T-helper 1 cell treated with Interleukin-12 subunit alpha and Interleukin-12 subunit beta and Interleukin-4 antibody, amounts not matched to agents 30 ng/mL and 1 ng/mL, for 36 hours (primary cell): ENCODE data around the gene TRUB1. TPM values are rescaled to one million over a fixed set of nuclear protein-coding genes. Genes with fewer than 3 reads are reported as not detected.

ENCODE experiments used
- intact Hi-C: fragments of 100-400 bp; cut with micrococcal nuclease; formaldehyde crosslinking; loops from one replicate; pipeline ENCODE4 v1.15.1; 2024
- total RNA-seq: library from RNA; stranded (reverse); gene quantifications from 2 replicates; pipeline ENCODE4 v1.2.3, GENCODE V29; 2022

The TRUB1 gene
- total RNA-seq, 1 donor from 2014 or later, result 14.2 TPM

GRCh38 chr10:114973997-114974396 is 36.0 kb downstream of the TRUB1 start:
- intact Hi-C loops, result no loop called here

- intact Hi-C loops, result no loop called here
Measured at GRCh38 chr10:114974625-114975024, 36.6 kb downstream of the TRUB1 start.

GRCh38 chr10:114975091-114975490 is 37.1 kb downstream of the TRUB1 start:
- intact Hi-C loops, result no loop called here

GRCh38 chr10:114982989-114983388 is 45.0 kb downstream of the TRUB1 start:
- intact Hi-C loops, result no loop called here

- intact Hi-C loops, result no loop called here
Measured at GRCh38 chr10:114987995-114988394, 50.0 kb downstream of the TRUB1 start.

- intact Hi-C loops, result no loop called here
Measured at GRCh38 chr10:114990586-114990985, 52.6 kb downstream of the TRUB1 start.

GRCh38 chr10:114990991-114991390 is 53.0 kb downstream of the TRUB1 start:
- intact Hi-C loops, result no loop called here

GRCh38 chr10:114992189-114992775 is 54.3 kb downstream of the TRUB1 start:
- intact Hi-C loops, result no loop called here

- intact Hi-C loops, result no loop called here
Measured at GRCh38 chr10:114995468-114996247, 57.7 kb downstream of the TRUB1 start.

GRCh38 chr10:114996542-114996941 is 58.5 kb downstream of the TRUB1 start:
- intact Hi-C loops, result no loop called here

- intact Hi-C loops, result no loop called here
Measured at GRCh38 chr10:114998993-114999392, 61.0 kb downstream of the TRUB1 start.

- intact Hi-C loops, result no loop called here
Measured at GRCh38 chr10:115001506-115002381, 63.7 kb downstream of the TRUB1 start.

- intact Hi-C loops, result no loop called here
Measured at GRCh38 chr10:115003396-115003795, 65.4 kb downstream of the TRUB1 start.

- intact Hi-C loops, result no loop called here
Measured at GRCh38 chr10:115004236-115004862, 66.4 kb downstream of the TRUB1 start.

GRCh38 chr10:115005771-115006170 is 67.8 kb downstream of the TRUB1 start:
- intact Hi-C loops, result no loop called here

GRCh38 chr10:115018185-115018931 is 80.4 kb downstream of the TRUB1 start:
- intact Hi-C loops, result no loop called here

GRCh38 chr10:115020449-115020848 is 82.5 kb downstream of the TRUB1 start:
- intact Hi-C loops, result no loop called here

GRCh38 chr10:115022733-115023132 is 84.7 kb downstream of the TRUB1 start:
- intact Hi-C loops, result no loop called here

- intact Hi-C loops, result no loop called here
Measured at GRCh38 chr10:115023715-115024114, 85.7 kb downstream of the TRUB1 start.

GRCh38 chr10:115024371-115024770 is 86.4 kb downstream of the TRUB1 start:
- intact Hi-C loops, result no loop called here
